Measurements from ENCODE around the gene ADNP2.
A peak's percentile ranks its signal among the peaks of the same experiment; 100 is the strongest.

Gene ADNP2

DNA sequence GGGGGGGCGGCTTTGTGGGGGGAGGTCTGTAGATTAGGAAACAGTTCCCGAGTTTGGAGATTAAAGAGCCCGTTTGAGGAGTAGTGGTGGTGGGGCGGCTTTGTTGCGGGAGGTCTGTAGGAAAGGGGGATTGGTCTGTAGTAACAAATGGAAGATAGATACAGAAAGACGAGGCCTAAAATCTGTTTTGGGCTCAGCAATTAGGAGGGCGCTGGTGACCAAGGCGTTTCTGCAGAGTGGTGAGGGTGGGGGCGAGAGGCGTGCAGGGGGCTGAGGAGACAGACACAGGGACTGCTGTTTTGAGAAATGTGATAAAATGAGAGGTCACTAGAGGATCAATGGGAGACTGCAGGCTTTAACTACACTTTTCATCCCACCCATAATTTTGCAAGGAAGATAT is 1.6 kb upstream of the ADNP2 start:
- DNase-seq (ENCODE audit: insufficient read length) (no peak), FAIRE-seq (no peak)
- TF ChIP-seq POLR2AphosphoS5 (IDR thresholded peaks at IDR 0.05; ENCODE audit: low read depth, low read length): no peak
- TF ChIP-seq POLR2A (IDR thresholded peaks at IDR 0.05; ENCODE audit: low read depth, low read length): no peak
- TF ChIP-seq TAF1 (IDR thresholded peaks at IDR 0.05; ENCODE audit: borderline replicate concordance, low read depth, low read length): no peak

DNA sequence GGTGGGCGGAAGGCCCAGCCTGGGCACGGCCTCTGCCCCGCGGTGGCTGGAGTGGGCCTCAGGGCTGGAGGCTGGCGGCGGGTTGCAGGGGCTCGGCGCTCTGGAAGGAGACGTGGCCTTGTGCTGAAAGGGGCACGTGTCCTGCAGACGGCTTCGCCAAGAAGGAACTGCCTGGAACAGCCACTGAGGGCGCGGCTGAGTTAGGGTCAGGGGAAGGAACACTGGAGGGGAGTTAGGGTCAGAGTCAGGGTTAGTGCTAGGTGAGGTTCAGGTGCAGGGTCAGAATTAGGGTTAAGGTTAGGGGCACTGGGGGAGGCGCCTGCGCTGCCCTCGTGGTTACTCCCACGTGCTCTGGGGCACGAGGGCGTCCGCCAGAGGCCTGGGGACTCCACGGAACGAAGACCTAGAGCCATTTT is 933 bp upstream of the ADNP2 start:
- no peak for TF ChIP-seq TAF1 (IDR thresholded peaks at IDR 0.05; ENCODE audit: borderline replicate concordance, low read depth, low read length)
- DNase-seq (ENCODE audit: insufficient read length) (no peak), FAIRE-seq (no peak)

DNA sequence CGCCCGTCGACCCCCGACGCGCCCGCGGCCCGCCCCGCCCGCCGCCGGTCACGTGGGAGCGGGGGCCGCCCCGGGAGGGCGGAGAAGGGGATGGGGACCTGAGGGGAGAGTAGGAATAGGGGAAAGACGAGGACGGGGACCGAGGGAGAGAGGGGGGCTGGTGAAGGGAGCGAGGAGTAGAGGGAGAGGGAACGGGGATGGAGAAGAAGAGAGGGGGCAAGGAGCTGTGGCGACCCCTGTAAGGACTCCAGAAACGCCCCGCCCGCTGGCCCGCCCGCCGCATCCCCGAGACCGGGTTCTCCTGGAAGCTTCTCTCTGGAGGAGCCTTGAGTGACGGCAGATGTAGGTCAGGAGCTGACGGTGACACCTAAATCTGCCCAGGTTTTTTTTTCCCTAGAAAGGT is 615 bp downstream of the ADNP2 start:
- DNase-seq (ENCODE audit: insufficient read length): peak; percentile 40
- TF ChIP-seq TAF1 (IDR thresholded peaks at IDR 0.05; ENCODE audit: borderline replicate concordance, low read depth, low read length) (no peak), POLR2A (IDR thresholded peaks at IDR 0.05; ENCODE audit: low read depth, low read length) (no peak), POLR2AphosphoS5 (IDR thresholded peaks at IDR 0.05; ENCODE audit: low read depth, low read length) (no peak)
- peak; percentile 79 for FAIRE-seq

- TF ChIP-seq TAF1 (IDR thresholded peaks at IDR 0.05; ENCODE audit: borderline replicate concordance, low read depth, low read length) (no peak), POLR2A (IDR thresholded peaks at IDR 0.05; ENCODE audit: low read depth, low read length) (no peak), POLR2AphosphoS5 (IDR thresholded peaks at IDR 0.05; ENCODE audit: low read depth, low read length) (no peak)
- no peak for DNase-seq (ENCODE audit: insufficient read length)
- no peak for FAIRE-seq
These were observed 3.7 kb downstream of the ADNP2 start for GRCh38 chr18:80112624-80113248.

DNA sequence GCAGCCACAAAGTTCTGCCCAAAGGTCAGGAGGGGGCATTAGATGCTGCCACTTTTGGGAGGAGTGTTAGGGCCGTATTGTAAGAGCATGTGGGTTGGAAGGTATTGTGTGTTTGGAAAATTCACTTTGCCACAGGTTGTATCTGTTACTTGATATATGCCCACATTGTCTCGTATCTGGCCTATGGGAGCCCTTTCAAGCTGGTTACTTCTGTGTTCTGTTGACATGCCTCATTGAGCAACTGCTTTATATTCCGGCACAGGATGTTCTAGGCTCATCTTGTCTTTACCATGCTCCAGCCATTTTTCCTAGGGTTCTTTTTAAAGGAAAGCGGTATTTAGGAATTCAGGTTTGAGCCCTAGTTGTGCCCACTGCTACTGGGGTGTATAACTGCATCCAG is 6.0 kb downstream of the ADNP2 start:
- DNase-seq (ENCODE audit: insufficient read length) (no peak), FAIRE-seq (peak; percentile 57)
- TF ChIP-seq POLR2A (IDR thresholded peaks at IDR 0.05; ENCODE audit: low read depth, low read length) (no peak; the same call in 1 of the 2 replicates), TAF1 (IDR thresholded peaks at IDR 0.05; ENCODE audit: borderline replicate concordance, low read depth, low read length) (no peak), POLR2AphosphoS5 (IDR thresholded peaks at IDR 0.05; ENCODE audit: low read depth, low read length) (no peak)

GRCh38 chr18:80119111-80119510 is 10.0 kb downstream of the ADNP2 start:
- no peak for TF ChIP-seq POLR2AphosphoS5 (IDR thresholded peaks at IDR 0.05; ENCODE audit: low read depth, low read length)
- no peak for TF ChIP-seq POLR2A (IDR thresholded peaks at IDR 0.05; ENCODE audit: low read depth, low read length)
- no peak for TF ChIP-seq TAF1 (IDR thresholded peaks at IDR 0.05; ENCODE audit: borderline replicate concordance, low read depth, low read length)
- no peak for FAIRE-seq
- DNase-seq (ENCODE audit: insufficient read length): no peak

DNA sequence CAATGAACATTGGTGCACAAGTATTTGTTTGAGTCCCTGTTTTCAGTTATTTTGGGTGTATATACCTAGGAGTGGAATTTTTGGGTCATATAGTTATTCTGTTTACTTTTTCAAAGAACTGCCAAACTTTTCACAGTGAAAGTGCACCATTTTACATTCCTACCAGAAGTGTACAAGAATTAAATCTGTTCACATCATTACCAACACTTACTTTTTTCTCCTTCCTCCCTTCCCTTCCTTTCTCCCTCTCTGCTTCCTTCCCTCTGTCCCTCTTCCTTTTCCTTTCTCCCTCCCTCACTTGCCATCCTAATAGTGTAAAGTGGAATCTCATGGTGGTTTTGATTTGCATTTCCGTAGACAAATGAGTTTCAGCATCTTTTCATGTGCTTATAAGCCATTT is 11.9 kb downstream of the ADNP2 start:
- no peak for DNase-seq (ENCODE audit: insufficient read length)
- TF ChIP-seq POLR2AphosphoS5 (IDR thresholded peaks at IDR 0.05; ENCODE audit: low read depth, low read length): no peak
- TF ChIP-seq TAF1 (IDR thresholded peaks at IDR 0.05; ENCODE audit: borderline replicate concordance, low read depth, low read length): no peak
- no peak for TF ChIP-seq POLR2A (IDR thresholded peaks at IDR 0.05; ENCODE audit: low read depth, low read length)
- FAIRE-seq: no peak

DNA sequence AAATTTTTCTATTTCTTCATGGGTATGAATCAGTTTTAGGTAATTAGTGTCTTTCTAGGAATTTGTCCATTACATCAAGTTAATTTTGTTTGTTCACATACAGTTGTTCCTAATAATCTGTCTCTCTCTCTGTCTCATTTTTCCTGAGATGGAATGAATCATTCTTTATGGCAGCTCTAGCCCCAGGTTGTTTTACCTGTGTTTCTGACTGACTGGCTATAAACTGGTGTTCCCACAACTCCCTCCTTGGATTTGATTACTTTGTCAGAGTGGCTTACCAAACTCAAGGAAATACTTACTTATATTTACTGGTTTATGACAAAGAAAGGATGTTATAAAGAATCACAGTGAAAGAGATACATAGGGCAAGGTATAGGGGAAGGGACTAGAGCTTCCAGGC is 15.1 kb downstream of the ADNP2 start:
- DNase-seq (ENCODE audit: insufficient read length) (no peak), FAIRE-seq (no peak)
- TF ChIP-seq TAF1 (IDR thresholded peaks at IDR 0.05; ENCODE audit: borderline replicate concordance, low read depth, low read length) (no peak), POLR2AphosphoS5 (IDR thresholded peaks at IDR 0.05; ENCODE audit: low read depth, low read length) (no peak), POLR2A (IDR thresholded peaks at IDR 0.05; ENCODE audit: low read depth, low read length) (no peak)

DNA sequence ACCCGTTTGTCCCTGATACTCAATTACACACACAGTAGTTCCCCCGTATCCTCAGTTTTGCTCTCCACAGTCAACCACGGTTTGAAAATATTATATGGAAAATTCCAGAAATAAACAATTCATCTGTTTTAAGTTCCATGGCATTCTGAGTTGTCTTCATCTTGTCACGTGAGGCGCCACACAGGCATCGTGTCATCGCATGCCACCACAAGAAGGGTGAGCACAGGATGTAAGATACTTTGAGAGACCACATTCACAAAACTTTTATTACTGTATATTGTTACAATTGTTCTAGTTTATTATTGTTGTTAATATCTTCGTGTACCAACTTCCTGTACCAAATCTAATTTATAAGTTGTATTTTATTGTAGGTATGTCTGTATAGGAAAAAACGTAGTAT is 17.7 kb downstream of the ADNP2 start:
- no peak for TF ChIP-seq POLR2AphosphoS5 (IDR thresholded peaks at IDR 0.05; ENCODE audit: low read depth, low read length)
- TF ChIP-seq POLR2A (IDR thresholded peaks at IDR 0.05; ENCODE audit: low read depth, low read length): no peak
- FAIRE-seq (no peak), DNase-seq (ENCODE audit: insufficient read length) (no peak)

DNA sequence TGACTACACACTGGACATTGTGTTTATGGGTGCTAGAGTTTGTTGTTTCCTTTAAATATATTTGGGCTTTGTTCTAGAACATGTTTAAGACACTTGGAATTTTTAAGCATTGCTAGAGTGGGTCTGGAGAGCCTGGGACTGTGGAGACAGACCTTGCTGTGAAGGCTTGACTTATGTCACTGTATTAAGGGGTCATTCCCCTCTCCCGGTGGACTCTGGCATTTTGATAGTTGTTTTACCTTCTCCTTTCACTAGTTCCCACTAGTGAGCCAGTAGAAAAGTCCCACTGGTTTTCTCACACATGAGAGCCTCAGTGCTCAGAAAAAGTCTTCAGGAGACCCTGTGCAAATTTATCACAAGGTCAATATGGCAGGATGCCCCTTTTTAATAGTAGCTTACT is 18.6 kb downstream of the ADNP2 start:
- DNase-seq (ENCODE audit: insufficient read length): no peak
- FAIRE-seq: no peak
- TF ChIP-seq TAF1 (IDR thresholded peaks at IDR 0.05; ENCODE audit: borderline replicate concordance, low read depth, low read length) (no peak), POLR2AphosphoS5 (IDR thresholded peaks at IDR 0.05; ENCODE audit: low read depth, low read length) (no peak), POLR2A (IDR thresholded peaks at IDR 0.05; ENCODE audit: low read depth, low read length) (no peak)

DNA sequence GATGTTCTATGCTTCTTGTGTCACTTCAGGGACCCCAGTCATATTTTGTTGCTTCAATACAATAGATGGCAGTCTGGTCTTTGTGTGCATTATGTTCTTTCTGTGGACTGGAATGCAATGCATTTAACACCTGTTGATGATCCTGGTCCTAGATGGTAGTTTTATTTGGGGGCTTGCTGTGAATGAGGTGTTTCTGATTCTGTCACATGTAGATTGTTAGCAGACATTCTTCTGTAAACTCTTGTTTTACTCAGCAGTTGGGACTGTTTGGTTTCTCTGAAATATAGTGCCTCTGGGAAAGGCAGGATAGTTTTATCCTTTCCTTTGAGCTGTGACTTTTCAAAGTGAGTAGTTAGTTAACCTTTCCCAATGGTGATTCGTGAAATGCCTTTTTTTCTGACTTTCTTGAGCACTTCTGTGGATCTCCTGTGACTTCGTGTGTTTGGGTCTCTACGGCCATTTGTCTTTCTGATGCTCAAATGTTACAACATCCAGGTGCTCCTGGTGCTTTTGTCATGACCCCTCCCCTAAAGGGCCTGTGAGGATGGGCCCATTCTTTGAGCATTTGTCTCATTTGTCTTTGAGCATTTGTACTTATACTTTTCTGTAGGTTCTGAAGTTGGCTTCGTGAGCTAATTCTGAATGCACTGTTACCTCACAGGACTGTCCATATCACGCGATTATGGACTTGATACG is 20.8 kb downstream of the ADNP2 start:
- FAIRE-seq: no peak
- TF ChIP-seq POLR2A (IDR thresholded peaks at IDR 0.05; ENCODE audit: low read depth, low read length) (no peak), POLR2AphosphoS5 (IDR thresholded peaks at IDR 0.05; ENCODE audit: low read depth, low read length) (no peak), TAF1 (IDR thresholded peaks at IDR 0.05; ENCODE audit: borderline replicate concordance, low read depth, low read length) (no peak)
- no peak for DNase-seq (ENCODE audit: insufficient read length)

GRCh38 chr18:80130555-80130954 is 21.5 kb downstream of the ADNP2 start:
- FAIRE-seq: no peak

More at GRCh38 chr18:80130555-80130954, 21.5 kb downstream of the ADNP2 start:
- TF ChIP-seq TAF1 (IDR thresholded peaks at IDR 0.05; ENCODE audit: borderline replicate concordance, low read depth, low read length): no peak
- no peak for TF ChIP-seq POLR2A (IDR thresholded peaks at IDR 0.05; ENCODE audit: low read depth, low read length)
- TF ChIP-seq POLR2AphosphoS5 (IDR thresholded peaks at IDR 0.05; ENCODE audit: low read depth, low read length): no peak
- DNase-seq (ENCODE audit: insufficient read length): no peak
